ENCODE results near the gene ZNF592.
"Not testable (repeated sequence)": the region's sequence is repeated elsewhere in the genome, so short reads cannot be mapped to it uniquely, and the experiment has no call there.

The ZNF592 gene

GRCh38 chr15:84840741-84841429 lies 92.5 kb downstream of the ZNF592 start:
- H3K9me3 ChIP-seq (ENCODE audit: control insufficient read depth in 2 of 2, low read length in 2 of 2): no peaks in the 10 kb centered on the region
- peaks cover 62% of the 10 kb centered on the region for H3K4me1 ChIP-seq (ENCODE audit: control insufficient read depth, insufficient read depth, low read length)
- peak overlapping the region in 1 of 2 donors; percentile 49 for H3K4me3 ChIP-seq (ENCODE audit: low read length in 2 of 2)
- peak overlapping the region; percentile 91 for H3K27ac ChIP-seq (ENCODE audit: low read length)
- H3K27me3 ChIP-seq (ENCODE audit: control insufficient read depth in 1 of 2, insufficient read depth in 2 of 2, low read length in 2 of 2): no peaks in the 10 kb centered on the region
- H3K9ac ChIP-seq (ENCODE audit: low read length in 2 of 2): peak overlapping the region in 1 of 2 donors; percentile 23
- H3K36me3 ChIP-seq (ENCODE audit: control insufficient read depth in 2 of 2, insufficient read depth in 2 of 2, low read length in 2 of 2): peaks cover 2 to 13% of the 10 kb centered on the region in 2 donors

- H3K4me3 ChIP-seq (ENCODE audit: low read length in 2 of 2): no peak overlapping the region
- peak overlapping the region; percentile 74 for H3K27ac ChIP-seq (ENCODE audit: low read length)
- peaks cover 0 to 10% of the 10 kb centered on the region in 2 donors for H3K36me3 ChIP-seq (ENCODE audit: control insufficient read depth in 2 of 2, insufficient read depth in 2 of 2, low read length in 2 of 2)
- H3K9me3 ChIP-seq (ENCODE audit: control insufficient read depth in 2 of 2, low read length in 2 of 2): no peaks in the 10 kb centered on the region
- H3K4me1 ChIP-seq (ENCODE audit: control insufficient read depth, insufficient read depth, low read length): peaks cover 47% of the 10 kb centered on the region
- no peaks in the 10 kb centered on the region for H3K27me3 ChIP-seq (ENCODE audit: control insufficient read depth in 1 of 2, insufficient read depth in 2 of 2, low read length in 2 of 2)
- no peak overlapping the region for H3K9ac ChIP-seq (ENCODE audit: low read length in 2 of 2)
These were observed 94.4 kb downstream of the ZNF592 start for GRCh38 chr15:84842781-84843180.

- Histone ChIP-seq H3K4me3 (ENCODE audit: low read length in 2 of 2) (no peak overlapping the region), H3K27me3 (ENCODE audit: control insufficient read depth in 1 of 2, insufficient read depth in 2 of 2, low read length in 2 of 2) (no peaks in the 10 kb centered on the region), H3K27ac (ENCODE audit: low read length) (peak overlapping the region; percentile 74), H3K9me3 (ENCODE audit: control insufficient read depth in 2 of 2, low read length in 2 of 2) (no peaks in the 10 kb centered on the region), H3K36me3 (ENCODE audit: control insufficient read depth in 2 of 2, insufficient read depth in 2 of 2, low read length in 2 of 2) (no peaks in the 10 kb centered on the region), H3K4me1 (ENCODE audit: control insufficient read depth, insufficient read depth, low read length) (peaks cover 28% of the 10 kb centered on the region), H3K9ac (ENCODE audit: low read length in 2 of 2) (no peak overlapping the region)
These were observed 96.6 kb downstream of the ZNF592 start for GRCh38 chr15:84844964-84845363.

GRCh38 chr15:84845631-84846030 lies 97.2 kb downstream of the ZNF592 start:
- H3K27ac ChIP-seq (ENCODE audit: low read length): peak overlapping the region; percentile 74

GRCh38 chr15:84846269-84846668 lies 97.9 kb downstream of the ZNF592 start:
- H3K27me3 ChIP-seq (ENCODE audit: control insufficient read depth in 1 of 2, insufficient read depth in 2 of 2, low read length in 2 of 2): no peaks in the 10 kb centered on the region
- no peak overlapping the region for H3K9ac ChIP-seq (ENCODE audit: low read length in 2 of 2)
- no peak overlapping the region for H3K27ac ChIP-seq (ENCODE audit: low read length)
- no peaks in the 10 kb centered on the region for H3K9me3 ChIP-seq (ENCODE audit: control insufficient read depth in 2 of 2, low read length in 2 of 2)
- no peak overlapping the region for H3K4me3 ChIP-seq (ENCODE audit: low read length in 2 of 2)
- H3K36me3 ChIP-seq (ENCODE audit: control insufficient read depth in 2 of 2, insufficient read depth in 2 of 2, low read length in 2 of 2): no peaks in the 10 kb centered on the region
- H3K4me1 ChIP-seq (ENCODE audit: control insufficient read depth, insufficient read depth, low read length): peaks cover 15% of the 10 kb centered on the region

More at GRCh38 chr15:84845631-84846030, 97.2 kb downstream of the ZNF592 start:
- H3K9ac ChIP-seq (ENCODE audit: low read length in 2 of 2); H3K4me3 ChIP-seq (ENCODE audit: low read length in 2 of 2); H3K9me3 ChIP-seq (ENCODE audit: control insufficient read depth in 2 of 2, low read length in 2 of 2); H3K36me3 ChIP-seq (ENCODE audit: control insufficient read depth in 2 of 2, insufficient read depth in 2 of 2, low read length in 2 of 2); H3K27me3 ChIP-seq (ENCODE audit: control insufficient read depth in 1 of 2, insufficient read depth in 2 of 2, low read length in 2 of 2): not testable (repeated sequence)
- peaks cover 21% of the 10 kb centered on the region for H3K4me1 ChIP-seq (ENCODE audit: control insufficient read depth, insufficient read depth, low read length)

GRCh38 chr15:84847382-84847781 lies 99.0 kb downstream of the ZNF592 start:
- no peak overlapping the region for H3K9ac ChIP-seq (ENCODE audit: low read length in 2 of 2)
- peaks cover 11% of the 10 kb centered on the region for H3K4me1 ChIP-seq (ENCODE audit: control insufficient read depth, insufficient read depth, low read length)

GRCh38 chr15:84852212-84852611 lies 103.8 kb downstream of the ZNF592 start:
- no peaks in the 10 kb centered on the region for H3K27me3 ChIP-seq (ENCODE audit: control insufficient read depth in 1 of 2, insufficient read depth in 2 of 2, low read length in 2 of 2)
- peaks cover 3% of the 10 kb centered on the region for H3K4me1 ChIP-seq (ENCODE audit: control insufficient read depth, insufficient read depth, low read length)
- no peak overlapping the region for H3K27ac ChIP-seq (ENCODE audit: low read length)
- H3K4me3 ChIP-seq (ENCODE audit: low read length in 2 of 2): no peak overlapping the region
- no peaks in the 10 kb centered on the region for H3K9me3 ChIP-seq (ENCODE audit: control insufficient read depth in 2 of 2, low read length in 2 of 2)
- H3K36me3 ChIP-seq (ENCODE audit: control insufficient read depth in 2 of 2, insufficient read depth in 2 of 2, low read length in 2 of 2): peaks cover under 1 to 16% of the 10 kb centered on the region in 2 donors
- H3K9ac ChIP-seq (ENCODE audit: low read length in 2 of 2): no peak overlapping the region

More at GRCh38 chr15:84847382-84847781, 99.0 kb downstream of the ZNF592 start:
- H3K9me3 ChIP-seq (ENCODE audit: control insufficient read depth in 2 of 2, low read length in 2 of 2): no peaks in the 10 kb centered on the region
- no peak overlapping the region for H3K27ac ChIP-seq (ENCODE audit: low read length)
- H3K4me3 ChIP-seq (ENCODE audit: low read length in 2 of 2): no peak overlapping the region
- no peaks in the 10 kb centered on the region for H3K27me3 ChIP-seq (ENCODE audit: control insufficient read depth in 1 of 2, insufficient read depth in 2 of 2, low read length in 2 of 2)
- no peaks in the 10 kb centered on the region for H3K36me3 ChIP-seq (ENCODE audit: control insufficient read depth in 2 of 2, insufficient read depth in 2 of 2, low read length in 2 of 2)

- H3K36me3 ChIP-seq (ENCODE audit: control insufficient read depth in 2 of 2, insufficient read depth in 2 of 2, low read length in 2 of 2): peaks cover 17 to 34% of the 10 kb centered on the region in 2 donors
- peaks cover 3% of the 10 kb centered on the region for H3K4me1 ChIP-seq (ENCODE audit: control insufficient read depth, insufficient read depth, low read length)
- no peaks in the 10 kb centered on the region for H3K27me3 ChIP-seq (ENCODE audit: control insufficient read depth in 1 of 2, insufficient read depth in 2 of 2, low read length in 2 of 2)
- no peak overlapping the region for H3K4me3 ChIP-seq (ENCODE audit: low read length in 2 of 2)
- H3K27ac ChIP-seq (ENCODE audit: low read length): no peak overlapping the region
- H3K9me3 ChIP-seq (ENCODE audit: control insufficient read depth in 2 of 2, low read length in 2 of 2): no peaks in the 10 kb centered on the region
- H3K9ac ChIP-seq (ENCODE audit: low read length in 2 of 2): no peak overlapping the region
These were observed 106.7 kb downstream of the ZNF592 start for GRCh38 chr15:84855136-84855535.

- Histone ChIP-seq H3K27ac (ENCODE audit: low read length) (no peak overlapping the region), H3K27me3 (ENCODE audit: control insufficient read depth in 1 of 2, insufficient read depth in 2 of 2, low read length in 2 of 2) (no peaks in the 10 kb centered on the region), H3K9me3 (ENCODE audit: control insufficient read depth in 2 of 2, low read length in 2 of 2) (no peaks in the 10 kb centered on the region), H3K4me1 (ENCODE audit: control insufficient read depth, insufficient read depth, low read length) (peaks cover 3% of the 10 kb centered on the region), H3K9ac (ENCODE audit: low read length in 2 of 2) (no peak overlapping the region), H3K4me3 (ENCODE audit: low read length in 2 of 2) (no peak overlapping the region), H3K36me3 (ENCODE audit: control insufficient read depth in 2 of 2, insufficient read depth in 2 of 2, low read length in 2 of 2) (peaks cover 17 to 35% of the 10 kb centered on the region in 2 donors)
These were observed 107.4 kb downstream of the ZNF592 start for GRCh38 chr15:84855765-84856164.
